Activated CD8-positive, alpha-beta T cell treated with anti-CD3 and anti-CD28 coated beads for 36 hours (primary cell): ENCODE results near the gene RMDN3. TPM values are rescaled to one million over a fixed set of nuclear protein-coding genes. Genes with fewer than 3 reads are reported as not detected.

Experiments used
- ATAC-seq: fragments of 200-7000 bp; cut with Tn5 transposase; one replicate; pipeline ENCODE4 v1.10.0; 2021; ENCODE audit warnings: mild to moderate bottlenecking, moderate library complexity
- CTCF ChIA-PET: fragments of 350-600 bp; sonication (Branson Sonifier 250); formaldehyde crosslinking; loops from one replicate; lab custom pipeline; 2021; ENCODE audit warnings: antibody characterized with exemption; lab: Charles Lee
- POLR2A ChIA-PET: fragments of 350-600 bp; sonication (Branson Sonifier 250); formaldehyde crosslinking; loops from one replicate; lab custom pipeline; 2021; ENCODE audit warnings: antibody characterized with exemption; lab: Charles Lee
- DNase-seq: peaks from one replicate; pipeline ENCODE4 v3.0.0-alpha.2; 2020
- H3K27ac Mint-ChIP-seq: one replicate; pipeline ENCODE4 v1.8.0; 2021; ENCODE audit warnings: mild to moderate bottlenecking, mixed read lengths
- H3K27me3 Mint-ChIP-seq: one replicate; pipeline ENCODE4 v1.8.0; 2021; ENCODE audit warnings: mixed read lengths
- H3K36me3 Mint-ChIP-seq: one replicate; pipeline ENCODE4 v1.8.0; 2021; ENCODE audit warnings: low read depth, mixed read lengths
- H3K4me1 Mint-ChIP-seq: one replicate; pipeline ENCODE4 v1.8.0; 2021; ENCODE audit warnings: low read depth, mixed read lengths
- H3K4me3 Mint-ChIP-seq: one replicate; pipeline ENCODE4 v1.8.0; 2021; ENCODE audit warnings: mild to moderate bottlenecking, moderate library complexity, mixed read lengths
- H3K9me3 Mint-ChIP-seq: one replicate; pipeline ENCODE4 v1.8.0; 2021; ENCODE audit warnings: mixed read lengths
- intact Hi-C: fragments of 100-400 bp; cut with micrococcal nuclease; formaldehyde crosslinking; loops from one replicate; pipeline ENCODE4 v1.10.0; 2022
- total RNA-seq, 2 experiments: library from RNA; stranded (reverse); gene quantifications; one replicate each; pipeline ENCODE4 v1.2.3, GENCODE V29; 2021
- TF ChIP-seq, protein P1 (sequence below): fragments of 200-600 bp; IDR thresholded peaks from one replicate; pipeline ENCODE4 v1.8.0; 2022; ENCODE audit warnings: antibody characterized with exemption, mild to moderate bottlenecking

Gene RMDN3
- total RNA-seq, 2 experiments from 2014 or later: 20.8 to 21.6 TPM

DNA sequence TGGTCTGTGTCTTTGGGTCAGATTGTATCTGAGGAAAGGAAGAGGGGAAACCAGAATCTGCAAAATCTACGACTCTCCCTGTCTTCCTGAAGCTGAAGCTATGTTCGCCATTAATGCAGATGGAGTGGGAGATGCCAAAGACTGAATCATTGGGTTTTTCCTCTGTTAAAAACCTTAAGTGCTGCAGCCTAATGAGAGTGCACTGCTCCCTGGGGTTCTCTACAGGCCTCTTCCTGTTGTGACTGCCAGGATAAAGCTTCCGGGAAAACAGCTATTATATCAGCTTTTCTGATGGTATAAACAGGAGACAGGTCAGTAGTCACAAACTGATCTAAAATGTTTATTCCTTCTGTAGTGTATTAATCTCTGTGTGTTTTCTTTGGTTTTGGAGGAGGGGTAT lies 24.0 kb downstream of the RMDN3 start:
- H3K4me1 Mint-ChIP-seq: peaks cover 2% of the 10 kb centered on the region
- H3K27me3 Mint-ChIP-seq: no peaks in the 10 kb centered on the region
- no peak for ATAC-seq
- POLR2A ChIA-PET: interaction anchor here (1.0 kb wide), 1 partner anchor 11 kb away, joined by 3 read pairs; no protein-coding TSS in a partner anchor
- TF ChIP-seq, protein P1, sequence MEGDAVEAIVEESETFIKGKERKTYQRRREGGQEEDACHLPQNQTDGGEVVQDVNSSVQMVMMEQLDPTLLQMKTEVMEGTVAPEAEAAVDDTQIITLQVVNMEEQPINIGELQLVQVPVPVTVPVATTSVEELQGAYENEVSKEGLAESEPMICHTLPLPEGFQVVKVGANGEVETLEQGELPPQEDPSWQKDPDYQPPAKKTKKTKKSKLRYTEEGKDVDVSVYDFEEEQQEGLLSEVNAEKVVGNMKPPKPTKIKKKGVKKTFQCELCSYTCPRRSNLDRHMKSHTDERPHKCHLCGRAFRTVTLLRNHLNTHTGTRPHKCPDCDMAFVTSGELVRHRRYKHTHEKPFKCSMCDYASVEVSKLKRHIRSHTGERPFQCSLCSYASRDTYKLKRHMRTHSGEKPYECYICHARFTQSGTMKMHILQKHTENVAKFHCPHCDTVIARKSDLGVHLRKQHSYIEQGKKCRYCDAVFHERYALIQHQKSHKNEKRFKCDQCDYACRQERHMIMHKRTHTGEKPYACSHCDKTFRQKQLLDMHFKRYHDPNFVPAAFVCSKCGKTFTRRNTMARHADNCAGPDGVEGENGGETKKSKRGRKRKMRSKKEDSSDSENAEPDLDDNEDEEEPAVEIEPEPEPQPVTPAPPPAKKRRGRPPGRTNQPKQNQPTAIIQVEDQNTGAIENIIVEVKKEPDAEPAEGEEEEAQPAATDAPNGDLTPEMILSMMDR: no peak
- intact Hi-C loops: no loop called here
- no peaks in the 10 kb centered on the region for H3K9me3 Mint-ChIP-seq
- peaks cover 55% of the 10 kb centered on the region for H3K36me3 Mint-ChIP-seq
- H3K27ac Mint-ChIP-seq: no peak overlapping the region
- CTCF ChIA-PET: interaction anchor here (1.0 to 1.8 kb wide), 3 partner anchors 12 to 36 kb away, joined by 3 to 5 read pairs (median 3); partner anchors contain the start of gene RAD51
- DNase-seq: no peak
- H3K4me3 Mint-ChIP-seq: no peak overlapping the region

DNA sequence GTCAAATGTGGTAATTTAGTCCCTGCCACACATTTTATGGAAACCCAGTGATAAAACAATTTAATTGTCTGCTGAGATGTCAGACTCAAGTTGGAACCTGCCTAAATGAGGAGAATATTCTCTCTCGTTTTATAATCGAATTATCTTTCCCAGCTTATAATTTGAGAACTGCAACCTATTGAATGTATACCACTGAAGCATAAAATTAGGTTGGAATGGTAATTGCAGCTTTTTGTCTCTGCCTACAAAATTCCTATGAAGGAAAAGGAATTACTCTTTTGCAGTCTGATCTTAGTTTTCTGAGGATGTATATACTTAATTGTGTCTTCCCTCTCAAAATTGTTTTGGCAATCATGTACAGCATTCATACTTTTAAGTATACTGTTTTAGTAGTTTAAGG lies 31.1 kb downstream of the RMDN3 start:
- ATAC-seq (no peak), DNase-seq (no peak)
- no peaks in the 10 kb centered on the region for H3K9me3 Mint-ChIP-seq
- TF ChIP-seq, protein P1: no peak
- H3K27ac Mint-ChIP-seq: no peak overlapping the region
- peaks cover 32% of the 10 kb centered on the region for H3K36me3 Mint-ChIP-seq
- ChIA-PET POLR2A (interaction anchor here (0.7 to 2.0 kb wide), 8 partner anchors 12 to 359 kb away, joined by 3 to 7 read pairs (median 3); partner anchors contain the start of gene RAD51), CTCF (interaction anchor here (1.3 to 2.7 kb wide), 3 partner anchors 15 to 146 kb away, joined by 4 to 10 read pairs (median 6); no protein-coding TSS in a partner anchor)
- intact Hi-C loops: no loop called here
- H3K4me1 Mint-ChIP-seq: peaks cover 17% of the 10 kb centered on the region
- H3K27me3 Mint-ChIP-seq: no peaks in the 10 kb centered on the region
- no peak overlapping the region for H3K4me3 Mint-ChIP-seq

DNA sequence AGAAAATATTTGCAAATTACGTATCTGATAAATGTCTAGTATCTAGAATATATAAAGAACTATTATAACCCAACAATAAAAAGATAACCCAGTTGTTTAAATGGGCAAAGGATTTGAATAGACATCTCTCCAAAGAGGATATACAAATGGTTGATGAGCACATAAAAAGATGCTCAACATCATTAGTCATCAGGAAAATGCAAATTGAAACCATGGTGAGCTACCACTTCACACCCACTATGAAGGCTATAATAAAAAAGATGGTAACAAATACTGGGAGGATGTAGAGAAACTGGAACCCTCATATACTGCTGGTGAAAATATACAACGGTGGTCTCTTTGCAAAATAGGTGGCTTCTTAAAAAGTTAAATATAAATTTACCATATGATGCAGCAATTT lies 32.1 kb downstream of the RMDN3 start:
- Mint-ChIP-seq H3K36me3 (peaks cover 32% of the 10 kb centered on the region), H3K27ac (no peak overlapping the region), H3K4me1 (peaks cover 17% of the 10 kb centered on the region), H3K4me3 (no peak overlapping the region), H3K9me3 (no peaks in the 10 kb centered on the region), H3K27me3 (no peaks in the 10 kb centered on the region)
- TF ChIP-seq, protein P1: no peak
- ATAC-seq: peak; percentile 55
- intact Hi-C loops: no loop called here
- CTCF ChIA-PET: interaction anchor here (0.8 to 2.7 kb wide), 6 partner anchors 14 to 147 kb away, joined by 3 to 10 read pairs (median 4); no protein-coding TSS in a partner anchor
- no peak for DNase-seq
- POLR2A ChIA-PET: interaction anchor here (1.1 to 2.0 kb wide), 6 partner anchors 16 to 42 kb away, joined by 3 to 7 read pairs (median 3); partner anchors contain the start of gene RAD51

DNA sequence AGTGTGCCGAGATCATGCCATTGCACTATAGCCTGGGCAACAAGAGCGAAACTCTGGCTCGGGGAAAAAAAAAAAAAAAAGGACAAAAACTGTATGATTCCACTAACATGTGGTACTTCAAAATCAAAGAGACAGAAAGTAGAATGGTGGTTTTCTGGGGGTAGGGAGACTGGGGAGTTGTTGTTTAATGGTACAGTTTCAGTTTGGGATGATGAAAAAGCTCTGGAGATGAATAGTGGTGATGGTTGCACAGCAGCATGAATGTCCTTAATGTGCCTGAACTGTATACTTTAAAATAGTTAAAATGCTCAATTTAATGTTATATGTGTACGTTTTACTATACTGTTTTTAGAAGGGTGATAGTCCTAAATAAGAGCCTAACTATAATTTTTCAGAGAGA lies 32.7 kb downstream of the RMDN3 start:
- intact Hi-C loops: no loop called here
- ChIA-PET CTCF (interaction anchor here (0.8 to 2.7 kb wide), 5 partner anchors 13 to 137 kb away, joined by 3 to 10 read pairs (median 3); no protein-coding TSS in a partner anchor), POLR2A (interaction anchor here (0.8 to 2.0 kb wide), 5 partner anchors 17 to 32 kb away, joined by 3 to 7 read pairs (median 3); partner anchors contain the start of genes RAD51 and RMDN3)
- ATAC-seq: no peak
- H3K27me3 Mint-ChIP-seq: no peaks in the 10 kb centered on the region
- H3K9me3 Mint-ChIP-seq: no peaks in the 10 kb centered on the region
- TF ChIP-seq, protein P1: no peak
- peaks cover 17% of the 10 kb centered on the region for H3K4me1 Mint-ChIP-seq
- H3K27ac Mint-ChIP-seq: no peak overlapping the region
- H3K36me3 Mint-ChIP-seq: peaks cover 34% of the 10 kb centered on the region
- DNase-seq: no peak
- H3K4me3 Mint-ChIP-seq: no peak overlapping the region

DNA sequence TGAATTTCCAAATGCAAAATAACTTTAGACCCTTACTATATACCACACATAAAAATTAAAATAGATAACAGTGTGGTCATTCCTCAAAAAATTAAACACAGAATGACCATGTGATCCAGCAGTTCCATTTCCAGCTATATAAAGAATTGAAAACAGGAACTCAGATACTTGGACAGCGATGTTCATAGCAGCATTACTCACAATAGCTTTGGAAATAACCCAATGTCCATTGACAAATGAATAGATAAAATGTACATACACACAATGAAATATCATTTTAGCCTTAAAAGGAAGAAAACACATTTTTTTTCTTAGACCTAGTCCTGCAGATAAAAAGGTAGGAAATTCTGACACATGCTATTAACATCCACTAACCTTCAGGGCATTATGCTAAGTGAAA lies 33.4 kb downstream of the RMDN3 start:
- Mint-ChIP-seq H3K27ac (no peak overlapping the region), H3K27me3 (no peaks in the 10 kb centered on the region), H3K36me3 (peaks cover 35% of the 10 kb centered on the region), H3K4me1 (peaks cover 17% of the 10 kb centered on the region), H3K9me3 (no peaks in the 10 kb centered on the region), H3K4me3 (no peak overlapping the region)
- POLR2A ChIA-PET: interaction anchor here (0.5 to 1.4 kb wide), 4 partner anchors 14 to 57 kb away, joined by 3 to 4 read pairs (median 4); partner anchors contain the start of gene RMDN3
- CTCF ChIA-PET: interaction anchor here (0.8 kb wide), 1 partner anchor 62 kb away, joined by 4 read pairs; no protein-coding TSS in a partner anchor
- intact Hi-C loops: no loop called here
- DNase-seq: no peak
- ATAC-seq: no peak
- TF ChIP-seq, protein P1: no peak
